Embryonic facial prominence (tissue), 1 donor: ENCODE results near the gene CORO1C.
A peak's percentile ranks its signal among the peaks of the same experiment; 100 is the strongest.
"Not testable (repeated sequence)": the region's sequence is repeated elsewhere in the genome, so short reads cannot be mapped to it uniquely, and the experiment has no call there.

Experiments used
- DNase-seq: peaks from one replicate; pipeline ENCODE4 v3.0.0-alpha.2; 2016; ENCODE audit errors: extremely low spot score

Gene CORO1C

GRCh38 chr12:108753976-108754375, 22.7 kb upstream of the CORO1C start:
- no peak for DNase-seq

GRCh38 chr12:108752387-108752786, 21.1 kb upstream of the CORO1C start:
- DNase-seq: no peak

- no peak for DNase-seq
Measured at GRCh38 chr12:108751821-108752220, 20.5 kb upstream of the CORO1C start.

- DNase-seq: not testable (repeated sequence)
Measured at GRCh38 chr12:108751003-108751402, 19.7 kb upstream of the CORO1C start.

- no peak for DNase-seq
Measured at GRCh38 chr12:108750526-108750925, 19.2 kb upstream of the CORO1C start.

- no peak for DNase-seq
Measured at GRCh38 chr12:108747563-108747962, 16.2 kb upstream of the CORO1C start.

GRCh38 chr12:108745641-108746040, 14.3 kb upstream of the CORO1C start:
- DNase-seq: no peak

GRCh38 chr12:108744021-108744897, 12.9 kb upstream of the CORO1C start:
- DNase-seq: no peak

GRCh38 chr12:108738170-108738569, 6.9 kb upstream of the CORO1C start:
- no peak for DNase-seq

GRCh38 chr12:108735855-108736254, 4.5 kb upstream of the CORO1C start:
- no peak for DNase-seq

GRCh38 chr12:108734200-108734906, 3.0 kb upstream of the CORO1C start:
- DNase-seq: no peak

- DNase-seq: not testable (repeated sequence)
Measured at GRCh38 chr12:108733230-108733531, 1.9 kb upstream of the CORO1C start.

- DNase-seq: no peak
Measured at GRCh38 chr12:108732489-108733229, 1.3 kb upstream of the CORO1C start.

GRCh38 chr12:108731866-108732461, 646 bp upstream of the CORO1C start:
- DNase-seq: peak; percentile 95

GRCh38 chr12:108730365-108731104, 783 bp downstream of the CORO1C start:
- peak; percentile 63 for DNase-seq

- no peak for DNase-seq
Measured at GRCh38 chr12:108729612-108730364, 1.5 kb downstream of the CORO1C start.

- DNase-seq: no peak
Measured at GRCh38 chr12:108728820-108729611, 2.3 kb downstream of the CORO1C start.

- DNase-seq: no peak
Measured at GRCh38 chr12:108727868-108728735, 3.2 kb downstream of the CORO1C start.

GRCh38 chr12:108727161-108727560, 4.2 kb downstream of the CORO1C start:
- no peak for DNase-seq
